Ishikawa (cell line): ENCODE results near the gene MARK3.

Source experiments
- EGR1 ChIP-seq: IDR thresholded peaks from 2 replicates; pipeline ENCODE4 v1.6.1; 2012
- MAX ChIP-seq: IDR thresholded peaks from 2 replicates; pipeline ENCODE4 v1.6.1; 2012
- REST ChIP-seq: IDR thresholded peaks from 2 replicates; pipeline ENCODE4 v1.6.1; 2012; ENCODE audit warnings: low read depth, mild to moderate bottlenecking
- TAF1 ChIP-seq: IDR thresholded peaks from 2 replicates; pipeline ENCODE4 v1.6.1; 2012; ENCODE audit warnings: low read depth, mild to moderate bottlenecking
- TCF12 ChIP-seq: IDR thresholded peaks from 2 replicates; pipeline ENCODE4 v1.6.1; 2012; ENCODE audit warnings: low read depth
- ZBTB7A ChIP-seq: IDR thresholded peaks from 2 replicates; pipeline ENCODE4 v1.6.1; 2012; ENCODE audit warnings: low read depth

GRCh38 chr14:103360548-103360947, 24.7 kb upstream of the MARK3 start:
- TF ChIP-seq REST = no peak
- TF ChIP-seq TAF1 = no peak
- TF ChIP-seq TCF12 = no peak
- TF ChIP-seq ZBTB7A = no peak
- no peak for TF ChIP-seq MAX
- no peak for TF ChIP-seq EGR1
